Bronchial epithelial cell (primary cell): ENCODE data around the gene ZC3H15. TPM values are rescaled to one million over a fixed set of nuclear protein-coding genes. Genes with fewer than 3 reads are reported as not detected.
"Not testable (repeated sequence)": the region's sequence is repeated elsewhere in the genome, so short reads cannot be mapped to it uniquely, and the experiment has no call there.

Experiments used
- DNase-seq: peaks from one replicate; pipeline ENCODE4 v3.0.0-alpha.2; 2010; ENCODE audit warnings: low read depth
- FAIRE-seq: peaks from 2 replicates; lab custom pipeline; 2011; peaks lifted over from hg19 to GRCh38; lab: Jason Lieb, UNC
- H3K27me3 ChIP-seq: 2 replicates; pipeline ENCODE4 v1.5.1; 2011; ENCODE audit warnings: low read length; ENCODE audit not compliant: control insufficient read depth, insufficient read depth
- H3K36me3 ChIP-seq: 2 replicates; pipeline ENCODE4 v1.5.1; 2011; ENCODE audit warnings: low read length; ENCODE audit not compliant: control insufficient read depth, insufficient read depth
- H3K4me3 ChIP-seq: 2 replicates; pipeline ENCODE4 v1.5.1; 2011; ENCODE audit warnings: mild to moderate bottlenecking, low read depth, low read length, control low read depth
- total RNA-seq: library from RNA; depleted of rRNA; stranded (reverse); fragments of >200 nt; gene quantifications from 2 replicates; pipeline ENCODE4 v1.2.1, GENCODE V29; 2014
- TF ChIP-seq, protein P1 (sequence below): IDR thresholded peaks from 2 replicates; pipeline ENCODE4 v1.5.1; 2011; ENCODE audit warnings: mild to moderate bottlenecking, moderate library complexity, low read length, control low read depth, inconsistent platforms; ENCODE audit not compliant: insufficient read depth, severe bottlenecking

ZC3H15 gene
- total RNA-seq, 1 donor from 2014 or later = 120 TPM

DNA sequence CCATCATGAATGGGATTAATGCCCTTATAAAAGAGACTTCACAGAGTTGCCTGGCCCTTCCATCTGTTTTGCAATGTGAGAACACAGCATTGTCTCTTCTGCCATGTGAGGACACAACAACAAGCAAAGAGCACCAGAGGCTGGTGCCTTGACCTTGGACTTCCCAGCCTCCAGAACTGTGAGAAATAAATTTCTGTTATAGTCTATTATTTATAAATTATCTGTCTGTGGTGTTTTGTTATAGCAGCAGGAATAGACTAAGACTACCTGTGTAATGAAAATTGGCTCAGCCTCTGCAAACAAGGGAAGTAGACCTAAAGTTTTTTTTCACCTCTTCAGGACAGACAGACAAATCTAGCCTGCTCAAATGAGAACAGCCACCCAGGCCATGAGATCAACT is 19.3 kb upstream of the ZC3H15 start:
- TF ChIP-seq, protein P1, sequence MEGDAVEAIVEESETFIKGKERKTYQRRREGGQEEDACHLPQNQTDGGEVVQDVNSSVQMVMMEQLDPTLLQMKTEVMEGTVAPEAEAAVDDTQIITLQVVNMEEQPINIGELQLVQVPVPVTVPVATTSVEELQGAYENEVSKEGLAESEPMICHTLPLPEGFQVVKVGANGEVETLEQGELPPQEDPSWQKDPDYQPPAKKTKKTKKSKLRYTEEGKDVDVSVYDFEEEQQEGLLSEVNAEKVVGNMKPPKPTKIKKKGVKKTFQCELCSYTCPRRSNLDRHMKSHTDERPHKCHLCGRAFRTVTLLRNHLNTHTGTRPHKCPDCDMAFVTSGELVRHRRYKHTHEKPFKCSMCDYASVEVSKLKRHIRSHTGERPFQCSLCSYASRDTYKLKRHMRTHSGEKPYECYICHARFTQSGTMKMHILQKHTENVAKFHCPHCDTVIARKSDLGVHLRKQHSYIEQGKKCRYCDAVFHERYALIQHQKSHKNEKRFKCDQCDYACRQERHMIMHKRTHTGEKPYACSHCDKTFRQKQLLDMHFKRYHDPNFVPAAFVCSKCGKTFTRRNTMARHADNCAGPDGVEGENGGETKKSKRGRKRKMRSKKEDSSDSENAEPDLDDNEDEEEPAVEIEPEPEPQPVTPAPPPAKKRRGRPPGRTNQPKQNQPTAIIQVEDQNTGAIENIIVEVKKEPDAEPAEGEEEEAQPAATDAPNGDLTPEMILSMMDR = no peak
- H3K27me3 ChIP-seq = no peaks in the 10 kb centered on the region
- FAIRE-seq = no peak
- DNase-seq = no peak
- no peaks in the 10 kb centered on the region for H3K36me3 ChIP-seq
- no peak overlapping the region for H3K4me3 ChIP-seq

DNA sequence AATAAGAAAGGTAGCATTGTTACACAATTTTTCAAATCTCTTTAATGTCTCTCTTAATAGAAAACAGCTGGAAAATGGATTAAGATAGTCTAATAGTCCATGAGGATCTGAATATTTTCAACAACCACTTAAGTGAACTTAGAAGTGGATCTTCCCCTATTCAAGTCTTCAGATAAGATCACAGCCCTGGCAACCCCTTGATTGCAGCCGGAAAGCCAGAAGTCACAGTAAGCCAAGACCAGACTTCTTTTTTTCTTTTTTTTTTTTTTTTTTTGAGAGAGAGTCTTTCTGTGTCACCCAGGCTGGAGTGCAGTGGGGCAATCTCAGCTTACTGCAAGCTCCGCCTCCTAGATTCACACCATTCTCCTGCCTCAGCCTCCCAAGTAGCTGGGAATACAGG is 18.6 kb upstream of the ZC3H15 start:
- DNase-seq (no peak), FAIRE-seq (no peak)
- TF ChIP-seq, protein P1 = no peak
- H3K36me3 ChIP-seq = no peaks in the 10 kb centered on the region
- no peaks in the 10 kb centered on the region for H3K27me3 ChIP-seq
- H3K4me3 ChIP-seq = no peak overlapping the region

DNA sequence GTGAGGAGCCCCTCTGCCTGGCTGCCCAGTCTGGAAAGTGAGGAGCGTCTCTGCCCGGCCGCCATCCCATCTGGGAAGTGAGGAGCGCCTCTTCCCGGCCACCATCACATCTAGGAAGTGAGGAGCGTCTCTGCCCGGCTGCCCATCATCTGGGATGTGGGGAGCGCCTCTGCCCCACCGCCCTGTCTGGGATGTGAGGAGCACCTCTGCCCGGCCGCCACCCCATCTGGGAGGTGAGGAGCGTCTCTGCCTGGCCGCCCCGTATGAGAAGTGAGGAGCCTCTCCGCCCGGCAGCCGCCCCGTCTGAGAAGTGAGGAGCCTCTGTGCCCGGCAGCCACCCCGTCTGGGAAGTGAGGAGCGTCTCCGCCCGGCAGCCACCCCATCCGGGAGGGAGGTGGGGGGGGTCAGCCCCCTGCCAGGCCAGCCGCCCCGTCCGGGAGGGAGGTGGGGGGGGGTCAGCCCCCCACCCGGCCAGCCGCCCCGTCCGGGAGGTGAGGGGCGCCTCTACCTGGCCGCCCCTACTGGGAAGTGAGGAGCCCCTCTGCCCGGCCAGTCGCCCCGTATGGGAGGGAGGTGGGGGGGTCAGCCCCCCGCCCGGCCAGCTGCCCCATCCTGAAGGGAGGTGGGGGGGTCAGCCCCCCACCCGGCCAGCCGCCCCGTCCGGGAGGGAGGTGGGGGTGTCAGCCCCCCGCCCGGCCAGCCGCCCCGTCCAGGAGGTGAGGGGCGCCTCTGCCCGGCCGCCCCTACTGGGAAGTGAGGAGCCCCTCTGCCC is 13.2 kb upstream of the ZC3H15 start:
- not testable (repeated sequence) for FAIRE-seq, H3K36me3 ChIP-seq, H3K27me3 ChIP-seq, H3K4me3 ChIP-seq, DNase-seq

DNA sequence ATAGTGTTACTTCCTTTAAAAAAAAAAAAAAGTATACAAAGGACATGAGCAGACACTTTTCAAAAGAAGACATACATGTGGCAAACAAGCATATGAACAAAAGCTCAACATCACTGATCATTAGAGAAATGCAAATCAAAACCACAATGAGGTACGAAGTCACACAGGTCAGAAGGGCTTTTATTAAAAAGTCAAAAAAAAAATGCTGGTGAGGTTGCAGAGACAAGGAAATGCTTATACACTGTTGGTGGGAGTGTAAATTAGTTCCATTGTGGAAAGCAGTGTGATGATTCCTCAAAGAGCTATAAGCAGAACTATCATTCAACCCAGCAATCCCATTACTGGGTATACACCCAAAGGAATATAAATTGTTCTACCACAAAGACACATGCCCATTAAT is 11.8 kb upstream of the ZC3H15 start:
- FAIRE-seq, H3K36me3 ChIP-seq, H3K4me3 ChIP-seq, DNase-seq, H3K27me3 ChIP-seq: not testable (repeated sequence)

DNA sequence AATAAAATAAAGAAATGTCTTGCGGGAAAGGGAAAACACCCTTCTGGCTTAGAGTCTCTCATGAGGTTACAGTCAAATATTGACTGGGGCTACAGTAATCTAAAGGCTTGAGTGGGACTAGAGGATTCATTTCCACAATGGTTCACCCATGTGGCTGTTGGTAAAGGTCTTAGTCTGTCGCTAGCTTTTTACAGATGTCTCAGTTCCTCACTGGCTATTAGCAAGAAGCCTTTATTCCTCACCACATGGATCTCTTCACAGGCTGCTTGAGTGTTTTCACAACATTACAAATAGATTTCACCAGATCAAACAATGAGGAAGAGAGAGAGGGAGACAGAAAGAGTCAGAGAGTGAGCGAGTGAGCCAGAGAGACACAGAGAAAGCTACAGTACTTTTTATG is 8.3 kb upstream of the ZC3H15 start:
- Histone ChIP-seq H3K27me3 (no peaks in the 10 kb centered on the region), H3K36me3 (no peaks in the 10 kb centered on the region), H3K4me3 (no peak overlapping the region)
- DNase-seq (no peak), FAIRE-seq (no peak)
- TF ChIP-seq, protein P1 = no peak

DNA sequence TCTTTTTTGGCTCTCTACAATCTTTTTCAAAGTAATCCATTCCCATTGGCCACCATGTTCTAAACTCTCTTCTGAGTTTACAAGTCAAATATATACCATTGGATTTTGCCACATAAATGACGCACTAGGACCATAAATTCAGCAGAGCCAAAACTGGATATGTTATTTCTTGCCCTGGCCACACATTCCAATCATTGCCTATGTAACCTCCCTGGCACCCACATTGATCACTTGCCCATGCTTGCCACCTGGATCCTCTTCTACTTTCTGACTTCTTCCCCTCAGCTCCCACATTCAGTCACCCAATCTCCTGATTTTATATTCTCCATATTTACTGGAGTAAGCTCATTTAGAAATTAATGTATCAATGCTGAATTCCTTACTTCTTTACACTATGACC is 5.1 kb upstream of the ZC3H15 start:
- H3K4me3 ChIP-seq = no peak overlapping the region

More for the DNA sequence above, 5.1 kb upstream of the ZC3H15 start:
- TF ChIP-seq, protein P1 = no peak
- Histone ChIP-seq H3K36me3 (no peaks in the 10 kb centered on the region), H3K27me3 (no peaks in the 10 kb centered on the region)
- no peak for FAIRE-seq
- DNase-seq = peak; percentile 65
